Mesendoderm (in vitro differentiated cells): ENCODE results near the gene PCYT2.
A peak's percentile ranks its signal among the peaks of the same experiment; 100 is the strongest.

Experiments used
- DNase-seq: peaks from one replicate; pipeline ENCODE4 v3.0.0; 2013
- H2AK5ac ChIP-seq: 2 replicates; pipeline ENCODE4 v1.6.1; 2013; ENCODE audit warnings: low read length, inconsistent platforms
- H2BK120ac ChIP-seq: 2 replicates; pipeline ENCODE4 v1.6.1; 2013; ENCODE audit warnings: low read depth, mild to moderate bottlenecking, low read length, moderate library complexity, mixed read lengths
- H2BK15ac ChIP-seq: replicated peaks from 2 replicates; pipeline ENCODE4 v1.6.1; 2013; ENCODE audit warnings: low read depth, mild to moderate bottlenecking, moderate library complexity
- H2BK5ac ChIP-seq: 2 replicates; pipeline ENCODE4 v1.6.1; 2013; ENCODE audit warnings: low read length, inconsistent platforms
- H3K18ac ChIP-seq: 2 replicates; pipeline ENCODE4 v1.6.1; 2013; ENCODE audit warnings: mild to moderate bottlenecking, low read length, mixed read lengths
- H3K23ac ChIP-seq: one replicate; pipeline ENCODE4 v1.6.1; 2013; ENCODE audit warnings: low read length
- H3K27ac ChIP-seq: 2 replicates; pipeline ENCODE4 v1.5.1; 2013; ENCODE audit warnings: low read depth, mild to moderate bottlenecking, inconsistent platforms, low read length, moderate library complexity
- H3K27me3 ChIP-seq: 2 replicates; pipeline ENCODE4 v1.6.1; 2013; ENCODE audit warnings: low read length, control low read depth, mild to moderate bottlenecking, inconsistent platforms; ENCODE audit not compliant: insufficient read depth, poor library complexity
- H3K36me3 ChIP-seq: 2 replicates; pipeline ENCODE4 v1.6.1; 2013; ENCODE audit warnings: low read length, inconsistent platforms; ENCODE audit not compliant: control insufficient read depth, insufficient read depth
- H3K4ac ChIP-seq: one replicate; pipeline ENCODE4 v1.6.1; 2013; ENCODE audit warnings: low read depth, mild to moderate bottlenecking, low read length, moderate library complexity
- H3K4me1 ChIP-seq: 2 replicates; pipeline ENCODE4 v1.6.1; 2013; ENCODE audit warnings: low read depth, low read length, inconsistent platforms; ENCODE audit not compliant: control insufficient read depth
- H3K4me2 ChIP-seq: 2 replicates; pipeline ENCODE4 v1.6.1; 2013; ENCODE audit warnings: low read length
- H3K4me3 ChIP-seq: 2 replicates; pipeline ENCODE4 v1.5.1; 2013; ENCODE audit warnings: mild to moderate bottlenecking, low read length
- H3K56ac ChIP-seq: one replicate; pipeline ENCODE4 v1.6.1; 2013; ENCODE audit warnings: low read length
- H3K79me1 ChIP-seq: 2 replicates; pipeline ENCODE4 v1.6.1; 2013; ENCODE audit warnings: low read length, inconsistent platforms
- H3K79me2 ChIP-seq: 2 replicates; pipeline ENCODE4 v1.6.1; 2013; ENCODE audit warnings: mild to moderate bottlenecking, low read length; ENCODE audit not compliant: control insufficient read depth, insufficient read depth
- H3K9ac ChIP-seq: 2 replicates; pipeline ENCODE4 v1.6.1; 2013; ENCODE audit warnings: low read length, inconsistent platforms
- H4K5ac ChIP-seq: one replicate; pipeline ENCODE4 v1.6.1; 2013; ENCODE audit warnings: low read length
- H4K8ac ChIP-seq: one replicate; pipeline ENCODE4 v1.6.1; 2013; ENCODE audit warnings: low read depth, mild to moderate bottlenecking, control low read depth, low read length, moderate library complexity
- WGBS: extraction: QIAGEN DNeasy Blood & Tissue Kit; methylation state at CpG from one replicate; pipeline ENCODE4 v1.1.7; 2013; ENCODE audit warnings: low lambda C conversion rate, missing lambda C conversion rate; ENCODE audit not compliant: insufficient coverage; ENCODE audit errors: extremely low coverage; 5-methylcytosine and 5-hydroxymethylcytosine counted together

Gene PCYT2

GRCh38 chr17:81928544-81929252 lies 17.5 kb upstream of the PCYT2 start:
- Histone ChIP-seq H3K56ac (peak overlapping the region; percentile 86), H3K79me1 (peaks cover 6% of the 10 kb centered on the region), H3K23ac (peak overlapping the region; percentile 32), H2AK5ac (no peak overlapping the region), H3K4me3 (peak overlapping the region; percentile 58), H3K4me2 (peak overlapping the region; percentile 65), H2BK5ac (no peak overlapping the region), H2BK15ac (no peak overlapping the region), H3K4ac (peak overlapping the region; percentile 29), H3K4me1 (peaks cover 18% of the 10 kb centered on the region), H3K27ac (no peak overlapping the region), H3K9ac (peak overlapping the region; percentile 69), H3K18ac (peak overlapping the region; percentile 34), H4K8ac (no peak overlapping the region), H3K36me3 (peaks cover 2% of the 10 kb centered on the region), H4K5ac (no peak overlapping the region), H3K27me3 (no peaks in the 10 kb centered on the region), H2BK120ac (no peak overlapping the region), H3K79me2 (peaks cover 32% of the 10 kb centered on the region)
- WGBS, result no CpG with 5 or more reads among the region's 44 CpGs
- DNase-seq, result peak; percentile 27

GRCh38 chr17:81927653-81928543 lies 16.7 kb upstream of the PCYT2 start, which contains the start of gene MAFG:
MAFG (minus strand) TSS chr17:81927735; CDS start chr17:81923185, 4,550 bp downstream.
- Histone ChIP-seq H4K8ac (no peak within 1 kb of the TSS), H3K4ac (peak within 1 kb of the TSS; percentile 75), H3K27me3 (no peaks in the 10 kb centered on the region), H3K4me1 (peaks cover 20% of the 10 kb centered on the region), H3K23ac (peak within 1 kb of the TSS; percentile 32), H3K56ac (peak within 1 kb of the TSS; percentile 94), H3K4me3 (peak within 1 kb of the TSS; percentile 58), H3K79me1 (peaks cover 6% of the 10 kb centered on the region), H3K27ac (peak within 1 kb of the TSS; percentile 91), H2AK5ac (no peak within 1 kb of the TSS), H2BK15ac (no peak within 1 kb of the TSS), H4K5ac (no peak within 1 kb of the TSS), H2BK120ac (peak within 1 kb of the TSS; percentile 10), H3K9ac (peak within 1 kb of the TSS; percentile 79), H2BK5ac (peak within 1 kb of the TSS; percentile 25), H3K18ac (peak within 1 kb of the TSS; percentile 75), H3K36me3 (no peaks in the 10 kb centered on the region), H3K79me2 (peaks cover 36% of the 10 kb centered on the region), H3K4me2 (peak within 1 kb of the TSS; percentile 73)
- DNase-seq, result peak; percentile 97
- WGBS, result no CpG with 5 or more reads among the region's 98 CpGs

GRCh38 chr17:81927152-81927652 lies 16.0 kb upstream of the PCYT2 start:
- Histone ChIP-seq H3K18ac (peak overlapping the region; percentile 75), H3K79me2 (peaks cover 43% of the 10 kb centered on the region), H3K4me3 (peak overlapping the region; percentile 36), H3K4me2 (no peak overlapping the region), H3K79me1 (peaks cover 10% of the 10 kb centered on the region), H3K4ac (peak overlapping the region; percentile 75), H3K27ac (peak overlapping the region; percentile 91), H4K5ac (no peak overlapping the region), H3K36me3 (peaks cover under 1% of the 10 kb centered on the region), H3K23ac (no peak overlapping the region), H3K27me3 (no peaks in the 10 kb centered on the region), H2BK15ac (no peak overlapping the region), H3K4me1 (peaks cover 23% of the 10 kb centered on the region), H2BK5ac (peak overlapping the region; percentile 25), H2BK120ac (peak overlapping the region; percentile 10), H2AK5ac (no peak overlapping the region), H3K56ac (peak overlapping the region; percentile 94), H4K8ac (no peak overlapping the region), H3K9ac (peak overlapping the region; percentile 79)
- no CpG with 5 or more reads among the region's 78 CpGs for WGBS
- no peak for DNase-seq

- no peak overlapping the region for H4K8ac ChIP-seq
- no peaks in the 10 kb centered on the region for H3K27me3 ChIP-seq
- peak; percentile 85 for DNase-seq
- H3K27ac ChIP-seq, result peak overlapping the region; percentile 91
- no CpG with 5 or more reads among the region's 46 CpGs for WGBS
- peak overlapping the region; percentile 88 for H2AK5ac ChIP-seq
- H2BK15ac ChIP-seq, result no peak overlapping the region
- peak overlapping the region; percentile 48 for H3K23ac ChIP-seq
- H3K79me2 ChIP-seq, result peaks cover 48% of the 10 kb centered on the region
- peaks cover 14% of the 10 kb centered on the region for H3K79me1 ChIP-seq
- H3K18ac ChIP-seq, result peak overlapping the region; percentile 75
- peaks cover 23% of the 10 kb centered on the region for H3K4me1 ChIP-seq
- H3K36me3 ChIP-seq, result peaks cover 1% of the 10 kb centered on the region
- peak overlapping the region; percentile 36 for H3K4me3 ChIP-seq
- no peak overlapping the region for H2BK120ac ChIP-seq
- peak overlapping the region; percentile 94 for H3K56ac ChIP-seq
- peak overlapping the region; percentile 79 for H3K9ac ChIP-seq
- peak overlapping the region; percentile 75 for H3K4ac ChIP-seq
- H2BK5ac ChIP-seq, result peak overlapping the region; percentile 63
- no peak overlapping the region for H4K5ac ChIP-seq
- peak overlapping the region; percentile 73 for H3K4me2 ChIP-seq
Observed at GRCh38 chr17:81926451-81927151, 15.4 kb upstream of the PCYT2 start.

- Histone ChIP-seq H4K5ac (no peak overlapping the region), H3K4me3 (peak overlapping the region; percentile 36), H3K23ac (peak overlapping the region; percentile 48), H2BK15ac (no peak overlapping the region), H3K27ac (peak overlapping the region; percentile 91), H3K79me2 (peaks cover 52% of the 10 kb centered on the region), H2AK5ac (peak overlapping the region; percentile 88), H3K9ac (peak overlapping the region; percentile 79), H2BK5ac (peak overlapping the region; percentile 63), H3K36me3 (peaks cover 3% of the 10 kb centered on the region), H3K27me3 (no peaks in the 10 kb centered on the region), H3K4me1 (peaks cover 23% of the 10 kb centered on the region), H3K4me2 (peak overlapping the region; percentile 73), H3K4ac (no peak overlapping the region), H4K8ac (no peak overlapping the region), H3K79me1 (peaks cover 18% of the 10 kb centered on the region), H3K18ac (no peak overlapping the region), H2BK120ac (no peak overlapping the region), H3K56ac (peak overlapping the region; percentile 94)
- no CpG with 5 or more reads among the region's 10 CpGs for WGBS
- no peak for DNase-seq
Observed at GRCh38 chr17:81925860-81926450, 14.8 kb upstream of the PCYT2 start.
